OCI-LY3 (cell line): ENCODE data around the gene ZSCAN5A.

Experiments
- CTCF ChIP-seq: fragments of 200-600, 300-600 bp; sonication (generic); IDR thresholded peaks from 2 replicates; pipeline ENCODE4 v1.5.1; 2014; ENCODE audit warnings: antibody characterized with exemption, low read length, low read depth
- EZH2phosphoT487 ChIP-seq: fragments of 200-600 bp; shearing (Covaris generic); IDR thresholded peaks from 2 replicates; pipeline ENCODE4 v1.6.1; 2018; ENCODE audit warnings: antibody characterized with exemption, mixed run types, low read depth

DNA sequence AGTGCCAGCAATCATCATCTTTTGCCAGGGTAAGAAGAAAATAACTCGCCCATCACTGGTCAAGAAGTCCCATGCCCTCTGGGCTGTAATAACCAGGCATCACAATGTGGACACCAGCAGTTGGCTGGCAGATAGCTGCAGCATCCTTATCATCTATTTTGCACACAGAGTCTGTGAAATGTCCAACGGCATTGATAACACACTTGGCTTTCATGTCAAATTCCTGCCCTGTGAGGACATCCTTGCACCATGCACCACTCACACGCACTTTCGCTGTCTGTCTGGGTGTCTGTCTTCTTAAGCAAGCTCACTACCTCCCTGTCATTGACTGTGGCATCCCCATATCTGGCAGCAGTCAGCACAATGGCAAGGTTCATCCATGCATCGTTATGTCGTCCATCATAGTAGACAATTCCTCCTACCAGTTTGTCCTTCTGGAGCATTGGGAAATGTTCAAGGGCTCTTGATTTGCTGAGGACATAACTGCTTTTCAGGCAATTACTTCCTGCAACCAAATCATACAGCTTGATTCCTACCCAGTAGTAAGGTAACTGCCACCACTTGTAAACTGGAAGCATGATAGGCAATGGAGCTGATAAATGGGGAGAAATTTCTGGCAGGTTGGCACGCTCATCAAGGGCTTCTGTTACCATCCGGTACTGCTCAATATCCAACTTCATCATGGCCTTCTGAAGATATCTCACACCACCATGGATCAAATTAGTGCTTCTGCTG, 6.8 kb upstream of the ZSCAN5A start:
- TF ChIP-seq CTCF (no peak), EZH2phosphoT487 (no peak)
